Esophagus squamous epithelium (tissue), 5 donors: Measurements from ENCODE around the gene CA10. TPM values are rescaled to one million over a fixed set of nuclear protein-coding genes. Genes with fewer than 3 reads are reported as not detected.

Experiments used
- DNase-seq: peaks from one replicate; lab custom pipeline; 2025; lab: John Stamatoyannopoulos, UW
- H3K27ac ChIP-seq, 4 donors: fragments of 200-600 bp; sonication (generic); one replicate each; pipeline ENCODE4 v1.5.1; 2016 to 2019; ENCODE audit warnings: mild to moderate bottlenecking in 1 of 4
- H3K27me3 ChIP-seq, 4 donors: fragments of 200-600 bp; sonication (generic); 1 replicate in 3 of 4; 2 replicates in 1 of 4; pipeline versions ENCODE4 v1.5.1 to v1.6.0; 2017 to 2021; ENCODE audit warnings: antibody characterized with exemption in 1 of 4
- H3K36me3 ChIP-seq, 3 donors: fragments of 200-600 bp; sonication (generic); one replicate each; pipeline ENCODE4 v1.5.1; 2016 to 2019
- H3K4me1 ChIP-seq, 3 donors: fragments of 200-600 bp; sonication (generic); one replicate each; pipeline ENCODE4 v1.5.1; 2017 to 2019
- H3K4me3 ChIP-seq, 4 donors: fragments of 200-600 bp; sonication (generic); 1 replicate in 3 of 4; 2 replicates in 1 of 4; pipeline ENCODE4 v1.5.1; 2016 to 2019; ENCODE audit warnings: mild to moderate bottlenecking in 2 of 4, moderate library complexity in 1 of 4
- H3K9me3 ChIP-seq, 3 donors: fragments of 200-600 bp; sonication (generic); one replicate each; pipeline ENCODE4 v1.5.1; 2016 to 2019
- POLR2A ChIP-seq, 4 donors: fragments of 450-650 bp; IDR thresholded peaks; one replicate each; pipeline ENCODE4 v1.6.1; 2017; ENCODE audit warnings: antibody characterized with exemption in 4 of 4, mild to moderate bottlenecking in 4 of 4, moderate library complexity in 3 of 4
- WGBS, 2 donors: methylation state at CpG; one replicate each; pipeline ENCODE4 v1.1.5; 2018; 5-methylcytosine and 5-hydroxymethylcytosine counted together
- intact Hi-C: fragments of 100-400 bp; cut with DNase I; formaldehyde crosslinking; loops from one replicate; pipeline ENCODE4 v1.15.0; 2022
- total RNA-seq, 4 donors: library from RNA; depleted of rRNA; stranded (reverse); fragments of >200 nt; gene quantifications; one replicate each; pipeline ENCODE4 v1.1.0, GENCODE V29; 2016
- TF ChIP-seq, protein P1 (sequence below), 6 experiments: fragments of 450-650 bp in 4 of 6; fragments of 200-600 bp in 2 of 6; sonication (generic) in 2 of 6; IDR thresholded peaks; one replicate each; pipeline ENCODE4 v1.5.1; 2016 to 2019; ENCODE audit warnings: antibody characterized with exemption in 6 of 6, mild to moderate bottlenecking in 4 of 6, moderate library complexity in 4 of 6
- donor health status: DM: yes; HTN: yes; CAD: no.

The CA10 gene
- total RNA-seq, 4 donors from 2014 or later, result 0.38 TPM; not detected in 3

DNA sequence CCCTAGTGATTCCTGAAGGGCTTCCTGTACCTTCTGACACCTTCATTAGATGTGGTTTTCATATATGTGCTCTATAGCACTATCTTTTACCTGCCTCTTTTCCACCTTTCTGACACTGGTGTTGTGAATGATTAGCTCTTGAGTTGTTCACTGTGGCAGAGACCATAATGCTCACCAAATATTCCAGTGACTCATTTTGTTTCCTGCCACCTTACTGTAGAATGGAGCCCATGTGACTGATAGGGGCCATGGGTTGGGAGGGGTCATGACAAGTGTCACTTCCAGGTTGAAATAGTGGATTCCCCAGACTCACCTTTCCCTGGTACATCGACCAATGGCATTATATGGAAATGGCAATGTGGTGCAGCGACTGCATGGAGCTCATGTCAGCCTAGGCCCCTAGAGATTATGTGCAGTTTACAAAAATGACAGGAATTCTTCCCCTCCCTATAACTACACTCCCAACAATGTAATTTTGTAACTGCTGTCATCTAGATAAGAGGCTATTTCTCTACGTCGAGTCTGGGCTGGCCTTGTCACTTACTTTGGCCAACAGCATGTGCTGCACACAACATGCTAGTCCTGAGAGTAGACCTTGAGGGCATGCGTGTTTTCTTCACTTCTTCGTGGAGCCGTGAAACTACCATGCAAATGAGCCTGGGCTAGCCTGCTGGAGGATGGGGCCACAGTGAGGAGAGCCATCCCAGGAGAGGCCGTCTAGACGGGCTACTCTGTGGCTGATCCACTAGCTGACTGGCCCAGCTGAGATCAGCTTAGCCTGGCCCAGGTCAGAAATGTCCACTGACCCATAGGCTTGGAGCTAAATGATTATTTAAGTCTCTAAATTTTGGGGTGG lies 409.5 kb downstream of the CA10 start:
- no peak for DNase-seq
- no peaks in the 10 kb centered on the region for H3K36me3 ChIP-seq
- 90% methylated on average over 4 to 8 of the region's 9 CpGs for WGBS, 2 donors
- no peak overlapping the region for H3K27ac ChIP-seq
- H3K9me3 ChIP-seq, result no peaks in the 10 kb centered on the region
- H3K27me3 ChIP-seq, result no peaks in the 10 kb centered on the region
- no peak overlapping the region for H3K4me3 ChIP-seq
- intact Hi-C loops, result no loop called here
- no peak for TF ChIP-seq POLR2A (IDR thresholded peaks at IDR 0.05)
- TF ChIP-seq, protein P1, sequence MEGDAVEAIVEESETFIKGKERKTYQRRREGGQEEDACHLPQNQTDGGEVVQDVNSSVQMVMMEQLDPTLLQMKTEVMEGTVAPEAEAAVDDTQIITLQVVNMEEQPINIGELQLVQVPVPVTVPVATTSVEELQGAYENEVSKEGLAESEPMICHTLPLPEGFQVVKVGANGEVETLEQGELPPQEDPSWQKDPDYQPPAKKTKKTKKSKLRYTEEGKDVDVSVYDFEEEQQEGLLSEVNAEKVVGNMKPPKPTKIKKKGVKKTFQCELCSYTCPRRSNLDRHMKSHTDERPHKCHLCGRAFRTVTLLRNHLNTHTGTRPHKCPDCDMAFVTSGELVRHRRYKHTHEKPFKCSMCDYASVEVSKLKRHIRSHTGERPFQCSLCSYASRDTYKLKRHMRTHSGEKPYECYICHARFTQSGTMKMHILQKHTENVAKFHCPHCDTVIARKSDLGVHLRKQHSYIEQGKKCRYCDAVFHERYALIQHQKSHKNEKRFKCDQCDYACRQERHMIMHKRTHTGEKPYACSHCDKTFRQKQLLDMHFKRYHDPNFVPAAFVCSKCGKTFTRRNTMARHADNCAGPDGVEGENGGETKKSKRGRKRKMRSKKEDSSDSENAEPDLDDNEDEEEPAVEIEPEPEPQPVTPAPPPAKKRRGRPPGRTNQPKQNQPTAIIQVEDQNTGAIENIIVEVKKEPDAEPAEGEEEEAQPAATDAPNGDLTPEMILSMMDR (IDR thresholded peaks at IDR 0.05), result no peak
- no peaks in the 10 kb centered on the region for H3K4me1 ChIP-seq

- no peak for TF ChIP-seq POLR2A (IDR thresholded peaks at IDR 0.05)
- TF ChIP-seq, protein P1 (IDR thresholded peaks at IDR 0.05), result no peak
- no peaks in the 10 kb centered on the region for H3K27me3 ChIP-seq
- H3K27ac ChIP-seq, result no peak overlapping the region
- intact Hi-C loops, result no loop called here
- DNase-seq, result no peak
- no peak overlapping the region for H3K4me3 ChIP-seq
- H3K36me3 ChIP-seq, result no peaks in the 10 kb centered on the region
- no peaks in the 10 kb centered on the region for H3K4me1 ChIP-seq
- H3K9me3 ChIP-seq, result no peaks in the 10 kb centered on the region
Measured at GRCh38 chr17:51746421-51746820, 412.1 kb downstream of the CA10 start.

GRCh38 chr17:51745993-51746392 lies 412.5 kb downstream of the CA10 start:
- TF ChIP-seq, protein P1 (IDR thresholded peaks at IDR 0.05), result no peak
- intact Hi-C loops, result no loop called here
- WGBS, 2 donors, result 2 to 3% methylated on average over 2 of the region's 2 CpGs

GRCh38 chr17:51743477-51743876 lies 415.0 kb downstream of the CA10 start:
- DNase-seq, result no peak
- H3K27me3 ChIP-seq, result no peaks in the 10 kb centered on the region
- 73 to 79% methylated on average over 4 of the region's 4 CpGs for WGBS, 2 donors
- no peak overlapping the region for H3K4me3 ChIP-seq
- no peaks in the 10 kb centered on the region for H3K36me3 ChIP-seq
- TF ChIP-seq, protein P1 (IDR thresholded peaks at IDR 0.05), result no peak
- no peak for TF ChIP-seq POLR2A (IDR thresholded peaks at IDR 0.05)
- no peaks in the 10 kb centered on the region for H3K9me3 ChIP-seq
- H3K27ac ChIP-seq, result no peak overlapping the region
- no peaks in the 10 kb centered on the region for H3K4me1 ChIP-seq
- intact Hi-C loops, result no loop called here

More at GRCh38 chr17:51745993-51746392, 412.5 kb downstream of the CA10 start:
- Histone ChIP-seq H3K27ac (no peak overlapping the region), H3K4me3 (no peak overlapping the region), H3K9me3 (no peaks in the 10 kb centered on the region), H3K36me3 (no peaks in the 10 kb centered on the region), H3K4me1 (no peaks in the 10 kb centered on the region), H3K27me3 (no peaks in the 10 kb centered on the region)
- DNase-seq, result no peak

DNA sequence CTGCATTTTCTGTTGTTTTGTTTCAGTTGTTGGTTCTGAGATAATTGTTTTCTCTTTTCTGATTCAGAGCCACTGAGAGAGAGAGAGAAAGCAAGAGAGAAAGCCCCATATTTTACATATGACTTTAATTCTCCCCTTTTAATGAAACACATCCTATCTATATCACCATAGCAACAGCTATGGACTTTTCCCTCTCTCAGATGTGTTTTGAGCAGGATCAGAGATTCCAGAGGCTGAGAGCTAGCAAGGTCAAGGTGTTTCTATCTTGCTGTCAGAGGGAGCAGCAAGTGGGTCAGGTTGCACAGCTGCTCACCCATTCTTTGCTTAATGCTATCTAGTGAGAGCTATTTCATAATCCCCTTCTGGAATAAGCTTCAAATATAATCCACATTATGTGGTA lies 415.9 kb downstream of the CA10 start:
- Histone ChIP-seq H3K27me3 (no peaks in the 10 kb centered on the region), H3K4me3 (no peak overlapping the region), H3K27ac (no peak overlapping the region), H3K36me3 (no peaks in the 10 kb centered on the region), H3K4me1 (no peaks in the 10 kb centered on the region), H3K9me3 (no peaks in the 10 kb centered on the region)
- TF ChIP-seq, protein P1 (IDR thresholded peaks at IDR 0.05), result no peak
- TF ChIP-seq POLR2A (IDR thresholded peaks at IDR 0.05), result no peak
- no peak for DNase-seq
- intact Hi-C loops, result no loop called here
